RWPE2 (cell line): ENCODE results near the gene NDNF.

Experiments
- ATAC-seq: fragments of 200-7000 bp; cut with Tn5 transposase; 3 replicates; pipeline ENCODE4 v1.9.1; 2021; ENCODE audit warnings: low read depth
- DNase-seq: peaks from one replicate; pipeline ENCODE4 v3.0.0-alpha.2; 2020; ENCODE audit warnings: low spot score
- H3K27ac ChIP-seq: fragments of 450-650 bp; 2 replicates; pipeline ENCODE4 v1.5.1; 2017; ENCODE audit warnings: mild to moderate bottlenecking; ENCODE audit not compliant: poor library complexity, severe bottlenecking
- H3K27me3 ChIP-seq: fragments of 250-450 bp; sonication (Bioruptor Pico); 2 replicates; pipeline ENCODE4 v1.5.1; 2021; ENCODE audit warnings: mild to moderate bottlenecking, moderate library complexity; ENCODE audit not compliant: insufficient read depth, poor library complexity, severe bottlenecking
- H3K36me3 ChIP-seq: fragments of 250-450 bp; sonication (Bioruptor Pico); 2 replicates; pipeline ENCODE4 v1.5.1; 2020; ENCODE audit warnings: low read depth, mild to moderate bottlenecking, moderate library complexity
- H3K4me1 ChIP-seq: fragments of 250-450 bp; sonication (Bioruptor Pico); 2 replicates; pipeline ENCODE4 v1.5.1; 2021; ENCODE audit warnings: mild to moderate bottlenecking, moderate library complexity; ENCODE audit not compliant: insufficient read depth, poor library complexity, severe bottlenecking
- H3K4me3 ChIP-seq: fragments of 250-450 bp; sonication (Bioruptor Pico); 2 replicates; pipeline ENCODE4 v1.5.1; 2021; ENCODE audit warnings: mild to moderate bottlenecking, moderate library complexity; ENCODE audit not compliant: severe bottlenecking
- H3K9me3 ChIP-seq: fragments of 250-450 bp; sonication (Bioruptor Pico); 2 replicates; pipeline ENCODE4 v1.5.1; 2021; ENCODE audit warnings: mild to moderate bottlenecking, moderate library complexity; ENCODE audit not compliant: severe bottlenecking
- TF ChIP-seq, protein P1 (sequence below): fragments of 450-650 bp; IDR thresholded peaks from one replicate; pipeline ENCODE4 v1.5.1; 2017; ENCODE audit warnings: mild to moderate bottlenecking, moderate library complexity; ENCODE audit not compliant: poor library complexity, severe bottlenecking

Gene NDNF

GRCh38 chr4:121030131-121030530, 42.2 kb downstream of the NDNF start:
- H3K36me3 ChIP-seq: no peaks in the 10 kb centered on the region
- H3K9me3 ChIP-seq: no peaks in the 10 kb centered on the region
- no peaks in the 10 kb centered on the region for H3K27me3 ChIP-seq
- DNase-seq: no peak
- no peak for ATAC-seq
- H3K4me3 ChIP-seq: no peak overlapping the region
- TF ChIP-seq, protein P1, sequence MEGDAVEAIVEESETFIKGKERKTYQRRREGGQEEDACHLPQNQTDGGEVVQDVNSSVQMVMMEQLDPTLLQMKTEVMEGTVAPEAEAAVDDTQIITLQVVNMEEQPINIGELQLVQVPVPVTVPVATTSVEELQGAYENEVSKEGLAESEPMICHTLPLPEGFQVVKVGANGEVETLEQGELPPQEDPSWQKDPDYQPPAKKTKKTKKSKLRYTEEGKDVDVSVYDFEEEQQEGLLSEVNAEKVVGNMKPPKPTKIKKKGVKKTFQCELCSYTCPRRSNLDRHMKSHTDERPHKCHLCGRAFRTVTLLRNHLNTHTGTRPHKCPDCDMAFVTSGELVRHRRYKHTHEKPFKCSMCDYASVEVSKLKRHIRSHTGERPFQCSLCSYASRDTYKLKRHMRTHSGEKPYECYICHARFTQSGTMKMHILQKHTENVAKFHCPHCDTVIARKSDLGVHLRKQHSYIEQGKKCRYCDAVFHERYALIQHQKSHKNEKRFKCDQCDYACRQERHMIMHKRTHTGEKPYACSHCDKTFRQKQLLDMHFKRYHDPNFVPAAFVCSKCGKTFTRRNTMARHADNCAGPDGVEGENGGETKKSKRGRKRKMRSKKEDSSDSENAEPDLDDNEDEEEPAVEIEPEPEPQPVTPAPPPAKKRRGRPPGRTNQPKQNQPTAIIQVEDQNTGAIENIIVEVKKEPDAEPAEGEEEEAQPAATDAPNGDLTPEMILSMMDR: no peak
- no peaks in the 10 kb centered on the region for H3K4me1 ChIP-seq
- no peak overlapping the region for H3K27ac ChIP-seq

- Histone ChIP-seq H3K27me3 (no peaks in the 10 kb centered on the region), H3K27ac (no peak overlapping the region), H3K36me3 (no peaks in the 10 kb centered on the region), H3K4me3 (no peak overlapping the region), H3K9me3 (no peaks in the 10 kb centered on the region), H3K4me1 (no peaks in the 10 kb centered on the region)
- DNase-seq: no peak
- TF ChIP-seq, protein P1: no peak
- ATAC-seq: no peak
These were observed 46.3 kb downstream of the NDNF start for GRCh38 chr4:121026034-121026433.

DNA sequence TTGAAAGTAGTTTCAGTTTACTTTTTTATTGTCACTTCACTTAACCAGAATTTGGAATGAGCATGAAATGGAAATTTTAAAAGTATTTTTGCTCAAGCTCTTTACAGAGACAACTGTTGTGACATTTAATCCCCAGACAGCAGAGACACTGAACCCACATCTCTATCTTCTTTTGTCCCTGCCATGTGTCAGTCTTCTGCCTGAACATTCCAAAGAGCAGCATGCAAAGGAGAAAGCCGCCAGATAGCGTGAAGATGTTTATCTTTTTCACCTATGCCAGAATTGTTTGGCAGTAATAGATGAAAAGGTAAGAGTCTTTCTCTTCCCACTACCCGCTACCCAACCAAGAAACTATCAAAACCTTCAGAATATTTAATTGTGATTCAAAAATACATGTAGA, 46.8 kb downstream of the NDNF start:
- no peak for DNase-seq
- no peaks in the 10 kb centered on the region for H3K4me1 ChIP-seq
- no peaks in the 10 kb centered on the region for H3K9me3 ChIP-seq
- no peaks in the 10 kb centered on the region for H3K36me3 ChIP-seq
- H3K27me3 ChIP-seq: no peaks in the 10 kb centered on the region
- TF ChIP-seq, protein P1: no peak
- ATAC-seq: no peak
- no peak overlapping the region for H3K27ac ChIP-seq
- H3K4me3 ChIP-seq: no peak overlapping the region

DNA sequence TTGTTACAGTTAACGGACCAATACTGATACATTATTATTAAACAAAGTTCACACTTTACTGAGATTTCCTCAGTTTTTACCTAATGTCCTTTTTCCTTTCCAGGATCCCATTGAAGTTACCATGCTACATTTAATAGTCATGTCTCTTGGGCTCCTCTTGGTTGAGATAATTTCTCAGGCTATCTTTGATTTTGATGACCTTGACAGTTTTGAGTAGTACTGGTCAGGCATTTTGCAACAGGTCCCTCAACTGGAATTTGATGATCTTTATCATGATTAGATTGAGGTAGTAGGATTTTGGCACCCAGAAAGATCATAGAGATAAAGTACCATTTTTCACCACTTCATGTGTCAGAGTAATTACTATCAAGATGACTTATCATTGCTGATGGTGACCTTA, 53.8 kb downstream of the NDNF start:
- ATAC-seq (no peak), DNase-seq (no peak)
- H3K27ac ChIP-seq: no peak overlapping the region
- no peaks in the 10 kb centered on the region for H3K27me3 ChIP-seq
- H3K4me1 ChIP-seq: no peaks in the 10 kb centered on the region
- no peaks in the 10 kb centered on the region for H3K9me3 ChIP-seq
- TF ChIP-seq, protein P1: no peak
- no peak overlapping the region for H3K4me3 ChIP-seq
- H3K36me3 ChIP-seq: no peaks in the 10 kb centered on the region

DNA sequence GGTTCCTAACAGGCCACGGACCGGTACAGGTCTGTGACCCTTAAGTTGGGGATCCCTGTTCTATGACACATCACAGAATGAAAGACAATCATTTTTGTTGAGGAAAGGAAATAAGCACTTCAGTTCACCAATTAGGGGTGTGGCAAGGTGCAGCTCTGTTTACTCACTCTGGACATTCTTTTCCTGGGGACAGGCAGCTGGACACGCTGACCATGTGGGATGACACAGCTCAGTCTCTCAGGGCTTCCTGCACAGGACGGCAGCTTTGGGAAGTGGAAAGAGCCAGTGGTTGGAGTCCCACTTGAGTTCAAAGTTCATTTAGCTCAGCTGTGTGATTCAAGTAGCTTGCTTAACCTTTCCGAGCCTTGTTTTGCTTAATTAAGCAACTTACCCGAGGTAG, 55.7 kb downstream of the NDNF start:
- no peaks in the 10 kb centered on the region for H3K4me1 ChIP-seq
- DNase-seq (no peak), ATAC-seq (no peak)
- no peaks in the 10 kb centered on the region for H3K27me3 ChIP-seq
- H3K36me3 ChIP-seq: no peaks in the 10 kb centered on the region
- no peaks in the 10 kb centered on the region for H3K9me3 ChIP-seq
- H3K27ac ChIP-seq: no peak overlapping the region
- H3K4me3 ChIP-seq: no peak overlapping the region
- TF ChIP-seq, protein P1: no peak
